Esophagus muscularis mucosa (tissue), 4 donors: ENCODE results near the gene VPS72.

Experiments used
- EP300 ChIP-seq: sonication (generic); formaldehyde crosslinking; IDR thresholded peaks from one replicate; pipeline ENCODE4 v1.6.1; 2017; ENCODE audit warnings: antibody characterized with exemption
- POLR2A ChIP-seq: fragments of 450-650 bp; IDR thresholded peaks from one replicate; pipeline ENCODE4 v1.6.1; 2017; ENCODE audit warnings: antibody characterized with exemption, moderate library complexity, mild to moderate bottlenecking, low read depth
- POLR2AphosphoS5 ChIP-seq, 2 donors: sonication (generic); formaldehyde crosslinking; IDR thresholded peaks; one replicate each; pipeline ENCODE4 v1.6.1; 2017; ENCODE audit warnings: antibody characterized with exemption in 2 of 2
- TF ChIP-seq, protein P1 (sequence below), 3 experiments: fragments of 200-600 bp in 2 of 3; fragments of 450-650 bp in 1 of 3; sonication (generic) in 2 of 3; IDR thresholded peaks; one replicate each; pipeline ENCODE4 v1.5.1; 2017 to 2019; ENCODE audit warnings: antibody characterized with exemption in 3 of 3, mild to moderate bottlenecking in 2 of 3, moderate library complexity in 1 of 3

DNA sequence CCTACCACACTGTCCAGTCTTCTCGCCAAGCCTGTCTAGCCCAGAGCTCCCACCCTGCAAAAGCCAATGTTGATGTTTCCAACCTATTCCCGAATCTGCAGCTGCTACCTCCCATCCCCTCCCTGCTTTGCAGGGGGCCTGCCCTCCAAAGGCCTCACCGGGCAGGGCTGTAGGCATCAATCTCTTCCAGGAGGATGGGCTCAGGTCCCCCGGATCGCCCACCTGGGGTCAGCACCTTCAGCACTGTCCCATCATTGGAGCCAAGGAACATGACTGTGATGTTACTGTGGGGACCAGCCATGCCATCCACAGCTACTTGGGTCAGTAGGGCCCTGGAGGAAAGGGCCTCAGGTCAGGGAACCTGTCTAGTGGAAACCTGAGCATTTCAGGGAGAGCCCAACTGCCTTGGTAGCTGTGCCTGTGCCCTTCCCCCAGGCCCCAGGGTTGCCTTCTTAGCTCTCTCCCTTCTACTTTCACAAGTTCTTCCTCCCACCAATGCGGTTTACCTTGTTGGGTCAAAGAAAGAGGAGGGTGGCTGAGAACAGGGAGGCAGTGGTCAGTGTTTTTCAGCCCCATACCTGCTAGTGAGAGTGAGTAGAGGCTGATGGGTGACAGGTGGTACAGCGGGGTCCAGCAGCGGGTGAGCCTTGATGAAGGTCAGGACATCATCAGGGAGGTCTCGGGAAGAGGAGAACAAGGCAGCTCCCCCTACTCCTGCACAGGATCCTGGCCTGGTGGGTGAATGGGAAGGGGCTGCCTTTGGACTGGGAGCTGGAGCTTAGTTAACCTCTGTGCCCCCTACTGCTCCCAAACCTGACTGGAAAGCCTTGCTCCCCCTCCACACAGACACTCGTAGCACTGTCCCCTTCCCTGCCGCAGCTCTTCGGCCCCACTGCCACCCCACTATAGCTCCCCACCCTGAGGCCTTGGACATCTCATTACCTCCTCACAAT, 54.3 kb downstream of the VPS72 start:
- TF ChIP-seq, protein P1, sequence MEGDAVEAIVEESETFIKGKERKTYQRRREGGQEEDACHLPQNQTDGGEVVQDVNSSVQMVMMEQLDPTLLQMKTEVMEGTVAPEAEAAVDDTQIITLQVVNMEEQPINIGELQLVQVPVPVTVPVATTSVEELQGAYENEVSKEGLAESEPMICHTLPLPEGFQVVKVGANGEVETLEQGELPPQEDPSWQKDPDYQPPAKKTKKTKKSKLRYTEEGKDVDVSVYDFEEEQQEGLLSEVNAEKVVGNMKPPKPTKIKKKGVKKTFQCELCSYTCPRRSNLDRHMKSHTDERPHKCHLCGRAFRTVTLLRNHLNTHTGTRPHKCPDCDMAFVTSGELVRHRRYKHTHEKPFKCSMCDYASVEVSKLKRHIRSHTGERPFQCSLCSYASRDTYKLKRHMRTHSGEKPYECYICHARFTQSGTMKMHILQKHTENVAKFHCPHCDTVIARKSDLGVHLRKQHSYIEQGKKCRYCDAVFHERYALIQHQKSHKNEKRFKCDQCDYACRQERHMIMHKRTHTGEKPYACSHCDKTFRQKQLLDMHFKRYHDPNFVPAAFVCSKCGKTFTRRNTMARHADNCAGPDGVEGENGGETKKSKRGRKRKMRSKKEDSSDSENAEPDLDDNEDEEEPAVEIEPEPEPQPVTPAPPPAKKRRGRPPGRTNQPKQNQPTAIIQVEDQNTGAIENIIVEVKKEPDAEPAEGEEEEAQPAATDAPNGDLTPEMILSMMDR (IDR thresholded peaks at IDR 0.05) = no peak
- no peak for TF ChIP-seq POLR2A
- no peak for TF ChIP-seq POLR2AphosphoS5 (IDR thresholded peaks at IDR 0.05)
- TF ChIP-seq EP300 = no peak
